HepG2 (cell line): ENCODE measurements around the gene SLC9A5. TPM values are rescaled to one million over a fixed set of nuclear protein-coding genes. Genes with fewer than 3 reads are reported as not detected.

Source experiments
- AGO1 ChIP-seq: fragments of 200-400 bp; formaldehyde crosslinking; IDR thresholded peaks from 2 replicates; pipeline ENCODE4 v1.6.1; 2017; ENCODE audit warnings: mild to moderate bottlenecking, low read depth, low read length, moderate library complexity; ENCODE audit not compliant: poor library complexity, severe bottlenecking
- ATF7 ChIP-seq, 2 experiments: fragments of 450-650 bp in 1 of 2; sonication (generic) in 1 of 2; formaldehyde crosslinking in 1 of 2; IDR thresholded peaks; 2 replicates each; pipeline versions ENCODE4 v1.4.0 to v1.6.1; 2016 to 2020; ENCODE audit warnings: antibody characterized with exemption in 1 of 2, mild to moderate bottlenecking in 1 of 2, missing genetic modification reagents in 1 of 2
- MLLT10 ChIP-seq: sonication (generic); formaldehyde crosslinking; IDR thresholded peaks from 2 replicates; pipeline ENCODE4 v1.4.0; 2020; ENCODE audit warnings: missing genetic modification reagents
- NKX3-1 ChIP-seq: sonication (generic); formaldehyde crosslinking; IDR thresholded peaks from 2 replicates; pipeline ENCODE4 v1.5.0; 2020; ENCODE audit warnings: missing genetic modification reagents
- RFX1 ChIP-seq: fragments of 450-650 bp; IDR thresholded peaks from 2 replicates; pipeline ENCODE4 v1.6.1; 2017
- SOX6 ChIP-seq, 2 experiments: fragments of 450-650 bp in 1 of 2; sonication (generic) in 1 of 2; formaldehyde crosslinking in 1 of 2; IDR thresholded peaks; 2 replicates each; pipeline versions ENCODE4 v1.4.0 to v1.6.1; 2017 to 2020; ENCODE audit warnings: antibody characterized with exemption in 1 of 2, mild to moderate bottlenecking in 1 of 2, missing genetic modification reagents in 1 of 2
- THAP9 ChIP-seq: sonication (generic); formaldehyde crosslinking; IDR thresholded peaks from 2 replicates; pipeline ENCODE4; 2020; ENCODE audit warnings: missing genetic modification reagents, mild to moderate bottlenecking, borderline replicate concordance
- ZBTB39 ChIP-seq: sonication (generic); formaldehyde crosslinking; IDR thresholded peaks from 2 replicates; pipeline ENCODE4 v1.5.0; 2020; ENCODE audit warnings: missing genetic modification reagents
- ZNF263 ChIP-seq: sonication (generic); formaldehyde crosslinking; IDR thresholded peaks from 2 replicates; pipeline ENCODE4 v1.4.0; 2020; ENCODE audit warnings: missing genetic modification reagents
- ZNF276 ChIP-seq: sonication (generic); formaldehyde crosslinking; IDR thresholded peaks from 2 replicates; pipeline ENCODE4 v1.4.0; 2020; ENCODE audit warnings: mild to moderate bottlenecking, low read depth, missing genetic modification reagents
- ZNF510 ChIP-seq: sonication (generic); formaldehyde crosslinking; IDR thresholded peaks from 2 replicates; pipeline ENCODE4 v1.4.0; 2020; ENCODE audit warnings: low read depth, mild to moderate bottlenecking, missing genetic modification reagents
- ZNF749 ChIP-seq: sonication (generic); formaldehyde crosslinking; IDR thresholded peaks from 2 replicates; pipeline ENCODE4 v1.8.0; 2022; ENCODE audit warnings: mild to moderate bottlenecking, missing genetic modification reagents, moderate library complexity, borderline replicate concordance
- ZNF816 ChIP-seq: sonication (generic); formaldehyde crosslinking; IDR thresholded peaks from 2 replicates; pipeline ENCODE4 v1.8.0; 2022; ENCODE audit warnings: missing genetic modification reagents, mild to moderate bottlenecking, borderline replicate concordance
- polyA plus RNA-seq, 8 experiments: library from polyadenylated mRNA; depleted of rRNA in 3 of 8; stranded (reverse) in 7 of 8; unstranded in 1 of 8; fragments of >200 nt; fragmentation: Illumina TruSeq in 4 of 8; extraction: Trizol in 4 of 8; gene quantifications; 2 replicates each; pipeline versions ENCODE4 v1.2.1 to v1.2.3, GENCODE V29; 2011 to 2016; ENCODE audit warnings: low read depth in 4 of 8, missing spikeins in 1 of 8, mixed read lengths in 1 of 8; ENCODE audit not compliant: insufficient read depth in 1 of 8
- total RNA-seq, 5 experiments: library from RNA; depleted of rRNA; stranded (reverse); fragments of >200 nt; fragmentation: Illumina TruSeq; extraction: Trizol; gene quantifications; 2 replicates each; pipeline ENCODE4 v1.2.3, GENCODE V29; 2016; ENCODE audit warnings: low read depth in 1 of 5
- TF ChIP-seq, protein P1 (sequence below): sonication (generic); formaldehyde crosslinking; conservative IDR thresholded peaks from 2 replicates; pipeline ENCODE4 v1.4.0; 2020; ENCODE audit warnings: mild to moderate bottlenecking, missing genetic modification reagents, moderate library complexity
- TF ChIP-seq, protein P2 (sequence below): sonication (generic); formaldehyde crosslinking; IDR thresholded peaks from 2 replicates; pipeline ENCODE4 v1.5.1; 2020; ENCODE audit warnings: mild to moderate bottlenecking, missing genetic modification reagents, borderline replicate concordance

Gene SLC9A5
- total and polyA plus RNA-seq, 2 of the 13 experiments (the other 11 are each of a cell fraction or from before 2014, with no cell fraction given) = 0.58 to 1.4 TPM

DNA sequence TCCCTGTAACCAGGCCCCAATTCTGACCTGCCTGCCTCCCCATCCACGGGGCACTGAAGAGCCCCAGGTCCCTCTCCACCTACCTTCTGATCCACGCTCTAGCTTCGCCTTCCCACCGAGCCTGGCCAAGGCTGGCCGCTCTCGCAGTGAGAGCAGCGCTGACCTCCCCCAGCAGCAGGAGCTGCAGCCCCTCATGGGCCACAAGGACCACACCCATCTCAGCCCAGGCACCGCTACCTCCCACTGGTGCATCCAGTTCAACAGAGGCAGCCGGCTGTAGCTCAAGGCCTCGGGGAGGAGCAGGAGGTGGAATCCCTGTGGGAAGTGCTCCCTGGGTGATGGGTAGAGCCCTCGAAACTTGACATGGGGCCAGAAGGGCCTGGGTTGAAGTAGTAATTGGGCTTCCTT lies 22.2 kb downstream of the SLC9A5 start (continued):
- TF ChIP-seq, protein P1, sequence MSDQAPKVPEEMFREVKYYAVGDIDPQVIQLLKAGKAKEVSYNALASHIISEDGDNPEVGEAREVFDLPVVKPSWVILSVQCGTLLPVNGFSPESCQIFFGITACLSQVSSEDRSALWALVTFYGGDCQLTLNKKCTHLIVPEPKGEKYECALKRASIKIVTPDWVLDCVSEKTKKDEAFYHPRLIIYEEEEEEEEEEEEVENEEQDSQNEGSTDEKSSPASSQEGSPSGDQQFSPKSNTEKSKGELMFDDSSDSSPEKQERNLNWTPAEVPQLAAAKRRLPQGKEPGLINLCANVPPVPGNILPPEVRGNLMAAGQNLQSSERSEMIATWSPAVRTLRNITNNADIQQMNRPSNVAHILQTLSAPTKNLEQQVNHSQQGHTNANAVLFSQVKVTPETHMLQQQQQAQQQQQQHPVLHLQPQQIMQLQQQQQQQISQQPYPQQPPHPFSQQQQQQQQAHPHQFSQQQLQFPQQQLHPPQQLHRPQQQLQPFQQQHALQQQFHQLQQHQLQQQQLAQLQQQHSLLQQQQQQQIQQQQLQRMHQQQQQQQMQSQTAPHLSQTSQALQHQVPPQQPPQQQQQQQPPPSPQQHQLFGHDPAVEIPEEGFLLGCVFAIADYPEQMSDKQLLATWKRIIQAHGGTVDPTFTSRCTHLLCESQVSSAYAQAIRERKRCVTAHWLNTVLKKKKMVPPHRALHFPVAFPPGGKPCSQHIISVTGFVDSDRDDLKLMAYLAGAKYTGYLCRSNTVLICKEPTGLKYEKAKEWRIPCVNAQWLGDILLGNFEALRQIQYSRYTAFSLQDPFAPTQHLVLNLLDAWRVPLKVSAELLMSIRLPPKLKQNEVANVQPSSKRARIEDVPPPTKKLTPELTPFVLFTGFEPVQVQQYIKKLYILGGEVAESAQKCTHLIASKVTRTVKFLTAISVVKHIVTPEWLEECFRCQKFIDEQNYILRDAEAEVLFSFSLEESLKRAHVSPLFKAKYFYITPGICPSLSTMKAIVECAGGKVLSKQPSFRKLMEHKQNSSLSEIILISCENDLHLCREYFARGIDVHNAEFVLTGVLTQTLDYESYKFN (CRISPR knock-in tag) = no peak
- TF ChIP-seq ATF7 (IDR thresholded peaks at IDR 0.05) (no peak), ATF7 (CRISPR knock-in tag; IDR thresholded peaks at IDR 0.05) (no peak), ZNF749 (no peak), NKX3-1 (CRISPR knock-in tag) (no peak), RFX1 (no peak), ZNF816 (CRISPR knock-in tag) (no peak), MLLT10 (CRISPR knock-in tag) (no peak), ZNF510 (CRISPR knock-in tag) (no peak), ZNF276 (no peak), ZBTB39 (CRISPR knock-in tag) (no peak), ZNF263 (peak; percentile 87), THAP9 (CRISPR knock-in tag) (no peak), AGO1 (peak; percentile 83), SOX6 (IDR thresholded peaks at IDR 0.05) (no peak), SOX6 (CRISPR knock-in tag; IDR thresholded peaks at IDR 0.05) (no peak)
- TF ChIP-seq, protein P2, sequence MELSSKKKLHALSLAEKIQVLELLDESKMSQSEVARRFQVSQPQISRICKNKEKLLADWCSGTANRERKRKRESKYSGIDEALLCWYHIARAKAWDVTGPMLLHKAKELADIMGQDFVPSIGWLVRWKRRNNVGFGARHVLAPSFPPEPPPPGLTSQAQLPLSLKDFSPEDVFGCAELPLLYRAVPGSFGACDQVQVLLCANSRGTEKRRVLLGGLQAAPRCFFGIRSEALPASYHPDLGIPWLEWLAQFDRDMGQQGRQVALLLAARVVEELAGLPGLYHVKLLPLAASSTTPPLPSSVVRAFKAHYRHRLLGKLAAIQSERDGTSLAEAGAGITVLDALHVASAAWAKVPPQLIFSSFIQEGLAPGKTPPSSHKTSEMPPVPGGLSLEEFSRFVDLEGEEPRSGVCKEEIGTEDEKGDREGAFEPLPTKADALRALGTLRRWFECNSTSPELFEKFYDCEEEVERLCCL = no peak
